Measurements from ENCODE around the gene TRPC6.

GRCh38 chr11:101510591-101510990 is 73.2 kb downstream of the TRPC6 start:
- no peak for TF ChIP-seq RAD21 (IDR thresholded peaks at IDR 0.05)
- TF ChIP-seq CTCF (IDR thresholded peaks at IDR 0.05; ENCODE audit: low read depth, low read length, missing input control): no peak
- no peak for TF ChIP-seq REST (IDR thresholded peaks at IDR 0.05)
- no peak for TF ChIP-seq TAF1 (conservative IDR thresholded peaks at IDR 0.05)
- TF ChIP-seq JUND (IDR thresholded peaks at IDR 0.05): no peak
